ENCODE data around the gene ASL.

GRCh38 chr7:66105263-66105748, 29.7 kb downstream of the ASL start:
- TF ChIP-seq, protein P1, sequence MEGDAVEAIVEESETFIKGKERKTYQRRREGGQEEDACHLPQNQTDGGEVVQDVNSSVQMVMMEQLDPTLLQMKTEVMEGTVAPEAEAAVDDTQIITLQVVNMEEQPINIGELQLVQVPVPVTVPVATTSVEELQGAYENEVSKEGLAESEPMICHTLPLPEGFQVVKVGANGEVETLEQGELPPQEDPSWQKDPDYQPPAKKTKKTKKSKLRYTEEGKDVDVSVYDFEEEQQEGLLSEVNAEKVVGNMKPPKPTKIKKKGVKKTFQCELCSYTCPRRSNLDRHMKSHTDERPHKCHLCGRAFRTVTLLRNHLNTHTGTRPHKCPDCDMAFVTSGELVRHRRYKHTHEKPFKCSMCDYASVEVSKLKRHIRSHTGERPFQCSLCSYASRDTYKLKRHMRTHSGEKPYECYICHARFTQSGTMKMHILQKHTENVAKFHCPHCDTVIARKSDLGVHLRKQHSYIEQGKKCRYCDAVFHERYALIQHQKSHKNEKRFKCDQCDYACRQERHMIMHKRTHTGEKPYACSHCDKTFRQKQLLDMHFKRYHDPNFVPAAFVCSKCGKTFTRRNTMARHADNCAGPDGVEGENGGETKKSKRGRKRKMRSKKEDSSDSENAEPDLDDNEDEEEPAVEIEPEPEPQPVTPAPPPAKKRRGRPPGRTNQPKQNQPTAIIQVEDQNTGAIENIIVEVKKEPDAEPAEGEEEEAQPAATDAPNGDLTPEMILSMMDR (IDR thresholded peaks at IDR 0.05) = no peak
- no peak for TF ChIP-seq POLR2A (IDR thresholded peaks at IDR 0.05)

Data from body of pancreas (tissue), 4 donors.